Endothelial cell of umbilical vein (primary cell): ENCODE data around the gene STK10. TPM values are rescaled to one million over a fixed set of nuclear protein-coding genes. Genes with fewer than 3 reads are reported as not detected.

Source experiments
- BruUV-seq: library from RNA; stranded (reverse); fragments of 400-500 nt; replicated peaks from 2 replicates; lab custom pipeline; 2021; lab: Mats Ljungman, UMichigan
- CTCF ChIA-PET: fragments of 300-600, 350-600 bp; sonication (Branson Sonifier 250); formaldehyde crosslinking; loops from one replicate; lab custom pipeline; 2021; ENCODE audit warnings: antibody characterized with exemption, inconsistent platforms; lab: Charles Lee
- POLR2A ChIA-PET: fragments of 300-600, 350-600 bp; sonication (Branson Sonifier 250); formaldehyde crosslinking; loops from one replicate; lab custom pipeline; 2021; ENCODE audit warnings: antibody characterized with exemption, inconsistent platforms; lab: Charles Lee
- DNase-seq: peaks from one replicate; pipeline ENCODE4 v3.0.0-alpha.2; 2011; ENCODE audit warnings: low read depth, low spot score
- FAIRE-seq: peaks from 2 replicates; lab custom pipeline; 2011; peaks lifted over from hg19 to GRCh38; lab: Jason Lieb, UNC
- H2AFZ ChIP-seq: 2 replicates; pipeline ENCODE4 v1.6.0; 2012; ENCODE audit warnings: low read depth, low read length, control low read depth, inconsistent platforms
- H3K27ac ChIP-seq: 2 replicates; pipeline ENCODE4 v1.5.1; 2011; ENCODE audit warnings: low read depth, mild to moderate bottlenecking, control low read depth, low read length, moderate library complexity; ENCODE audit not compliant: insufficient read depth
- H3K27me3 ChIP-seq, 2 experiments: 2 replicates each; pipeline versions ENCODE4 v1.6.0 to v1.6.1; 2011; ENCODE audit warnings: low read length in 2 of 2, mixed read lengths in 1 of 2; ENCODE audit not compliant: control insufficient read depth in 2 of 2, insufficient read depth in 2 of 2
- H3K36me3 ChIP-seq, 2 experiments: 2 replicates in 1 of 2; 3 replicates in 1 of 2; pipeline ENCODE4 v1.5.1; 2011; ENCODE audit warnings: low read length in 2 of 2, mild to moderate bottlenecking in 1 of 2, moderate library complexity in 1 of 2; ENCODE audit not compliant: control insufficient read depth in 2 of 2, insufficient read depth in 2 of 2; ENCODE audit errors: extremely low read depth in 1 of 2
- H3K4me1 ChIP-seq: 3 replicates; pipeline ENCODE4 v1.5.1; 2011; ENCODE audit warnings: mild to moderate bottlenecking, low read length; ENCODE audit not compliant: control insufficient read depth, insufficient read depth; ENCODE audit errors: extremely low read depth
- H3K4me2 ChIP-seq: 2 replicates; pipeline ENCODE4 v1.6.1; 2011; ENCODE audit warnings: low read length, control low read depth, mixed read lengths; ENCODE audit not compliant: insufficient read depth
- H3K4me3 ChIP-seq, 3 experiments: fragments of 200-600 bp in 1 of 3; sonication (generic), shearing (Covaris generic) in 1 of 3; replicated peaks in 1 of 3; 2 replicates each; pipeline ENCODE4 v1.5.1; 2011 to 2016; ENCODE audit warnings: control low read depth in 3 of 3, low read length in 3 of 3, mild to moderate bottlenecking in 2 of 3, inconsistent platforms in 1 of 3, low read depth in 1 of 3, moderate library complexity in 1 of 3; ENCODE audit not compliant: insufficient read depth in 1 of 3
- H3K79me2 ChIP-seq: 2 replicates; pipeline ENCODE4 v1.6.0; 2012; ENCODE audit warnings: low read length, inconsistent platforms; ENCODE audit not compliant: control insufficient read depth, insufficient read depth
- H3K9ac ChIP-seq: replicated peaks from 2 replicates; pipeline ENCODE3; 2011; ENCODE audit warnings: low read length, control low read depth; ENCODE audit not compliant: insufficient read depth; ENCODE audit errors: extremely low read depth
- H3K9me1 ChIP-seq: replicated peaks from 3 replicates; pipeline ENCODE4 v1.6.0; 2011; ENCODE audit warnings: mild to moderate bottlenecking, low read length; ENCODE audit not compliant: control insufficient read depth, insufficient read depth; ENCODE audit errors: extremely low read depth
- H3K9me3 ChIP-seq: replicated peaks from 2 replicates; pipeline ENCODE4 v1.5.1; 2012; ENCODE audit warnings: low read length, inconsistent platforms; ENCODE audit not compliant: control insufficient read depth, insufficient read depth
- H4K20me1 ChIP-seq: replicated peaks from 2 replicates; pipeline ENCODE3; 2011; ENCODE audit warnings: mild to moderate bottlenecking, low read length; ENCODE audit not compliant: control insufficient read depth, insufficient read depth; ENCODE audit errors: extremely low read depth
- EZH2 ChIP-seq: IDR thresholded peaks from 2 replicates; pipeline ENCODE4 v1.6.1; 2012; ENCODE audit warnings: borderline replicate concordance, low read depth, mild to moderate bottlenecking, moderate library complexity, low read length, inconsistent platforms; ENCODE audit not compliant: severe bottlenecking
- FOS ChIP-seq: IDR thresholded peaks from 2 replicates; pipeline ENCODE4 v1.6.1; 2011; ENCODE audit warnings: mild to moderate bottlenecking, low read length, moderate library complexity, borderline replicate concordance; ENCODE audit not compliant: insufficient read depth
- GATA2 ChIP-seq: IDR thresholded peaks from 2 replicates; pipeline ENCODE4 v1.7.0; 2011; ENCODE audit warnings: low read depth, mild to moderate bottlenecking, moderate library complexity, mixed read lengths, low read length; ENCODE audit not compliant: insufficient read length, insufficient read depth
- JUN ChIP-seq: IDR thresholded peaks from 2 replicates; pipeline ENCODE4 v1.6.1; 2011; ENCODE audit warnings: borderline replicate concordance, low read depth; ENCODE audit not compliant: insufficient read length, insufficient read depth
- MAX ChIP-seq: IDR thresholded peaks from 2 replicates; pipeline ENCODE4 v1.6.1; 2011; ENCODE audit not compliant: insufficient read depth, insufficient read length
- MYC ChIP-seq: IDR thresholded peaks from one replicate; pipeline ENCODE4 v1.6.1; 2011; ENCODE audit warnings: mild to moderate bottlenecking, low read depth, low read length
- POLR2A ChIP-seq: IDR thresholded peaks from 2 replicates; pipeline ENCODE4 v1.6.1; 2012; ENCODE audit warnings: low read depth, mild to moderate bottlenecking, control low read depth, low read length
- POLR2AphosphoS5 ChIP-seq: IDR thresholded peaks from 2 replicates; pipeline ENCODE4 v1.6.1; 2012; ENCODE audit warnings: low read depth, mild to moderate bottlenecking, control low read depth, low read length, moderate library complexity; ENCODE audit not compliant: insufficient read depth
- dilution Hi-C: fragments of 300-500 bp; cut with MboI; formaldehyde crosslinking; loops from one replicate; pipeline ENCODE4 v1.15.0; 2019; ENCODE audit warnings: low sequenced_read_pairs; ENCODE audit not compliant: extremely low pct_ligation_motif_present
- intact Hi-C: fragments of 100-400 bp; cut with micrococcal nuclease; formaldehyde crosslinking; loops from one replicate; pipeline ENCODE4 v1.10.0; 2022
- polyA plus RNA-seq, 4 experiments: library from polyadenylated mRNA; depleted of rRNA in 3 of 4; stranded (reverse) in 3 of 4; unstranded in 1 of 4; fragments of >200 nt; gene quantifications; 2 replicates each; pipeline versions ENCODE4 v1.2.1 to v1.2.3, GENCODE V29; 2011 to 2012; ENCODE audit warnings: missing spikeins in 1 of 4
- total RNA-seq: library from RNA; stranded (reverse); gene quantifications from 2 replicates; pipeline ENCODE4 v1.2.3, GENCODE V29; 2021
- TF ChIP-seq, protein P1 (sequence below), 2 donors: IDR thresholded peaks; 1 replicate in 1 of 2; 2 replicates in 1 of 2; pipeline ENCODE4 v1.5.1; 2011; ENCODE audit warnings: low read length in 2 of 2, mild to moderate bottlenecking in 2 of 2, moderate library complexity in 2 of 2, control low read depth in 1 of 2, inconsistent platforms in 1 of 2, low read depth in 1 of 2; ENCODE audit not compliant: insufficient read depth in 1 of 2; ENCODE audit errors: extremely low read depth in 1 of 2

Gene STK10
- total and polyA plus RNA-seq, 2 donors (not counting 3 experiments of a cell fraction or from before 2014, with no cell fraction given) = 16.9 to 47.2 TPM

DNA sequence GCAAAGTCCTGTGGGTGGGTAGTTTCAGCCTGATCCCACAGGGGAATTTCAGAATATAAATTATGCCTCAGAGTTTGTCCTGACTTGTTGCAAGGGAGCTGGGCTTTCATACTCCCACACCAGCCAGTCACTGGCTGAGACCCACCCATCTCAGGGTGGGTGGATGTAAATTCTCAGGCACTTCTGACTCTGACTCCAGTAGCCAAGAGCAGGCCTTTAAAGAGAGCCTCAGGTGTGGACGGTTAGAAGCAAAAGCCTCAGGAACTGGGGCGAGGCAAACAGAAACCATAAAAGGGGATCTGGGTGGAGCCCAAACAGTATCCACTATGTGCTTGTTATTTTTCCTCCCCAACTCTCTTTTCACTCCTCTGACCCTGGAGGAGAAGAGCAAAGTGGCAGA lies 153.0 kb downstream of the STK10 start:
- Histone ChIP-seq H2AFZ (no peak overlapping the region), H3K36me3 (no peaks in the 10 kb centered on the region), H4K20me1 (peaks cover 4% of the 10 kb centered on the region), H3K9ac (no peak overlapping the region), H3K4me3 (no peak overlapping the region), H3K9me3 (no peaks in the 10 kb centered on the region), H3K79me2 (no peaks in the 10 kb centered on the region), H3K27ac (no peak overlapping the region), H3K4me2 (no peak overlapping the region), H3K27me3 (peaks cover 5 to 12% of the 10 kb centered on the region in 2 experiments), H3K9me1 (no peaks in the 10 kb centered on the region), H3K4me1 (no peaks in the 10 kb centered on the region)
- dilution Hi-C loops = no loop called here
- TF ChIP-seq POLR2AphosphoS5 (no peak), JUN (no peak), EZH2 (no peak), MYC (no peak), GATA2 (no peak), FOS (no peak), MAX (no peak), POLR2A (no peak)
- TF ChIP-seq, protein P1, sequence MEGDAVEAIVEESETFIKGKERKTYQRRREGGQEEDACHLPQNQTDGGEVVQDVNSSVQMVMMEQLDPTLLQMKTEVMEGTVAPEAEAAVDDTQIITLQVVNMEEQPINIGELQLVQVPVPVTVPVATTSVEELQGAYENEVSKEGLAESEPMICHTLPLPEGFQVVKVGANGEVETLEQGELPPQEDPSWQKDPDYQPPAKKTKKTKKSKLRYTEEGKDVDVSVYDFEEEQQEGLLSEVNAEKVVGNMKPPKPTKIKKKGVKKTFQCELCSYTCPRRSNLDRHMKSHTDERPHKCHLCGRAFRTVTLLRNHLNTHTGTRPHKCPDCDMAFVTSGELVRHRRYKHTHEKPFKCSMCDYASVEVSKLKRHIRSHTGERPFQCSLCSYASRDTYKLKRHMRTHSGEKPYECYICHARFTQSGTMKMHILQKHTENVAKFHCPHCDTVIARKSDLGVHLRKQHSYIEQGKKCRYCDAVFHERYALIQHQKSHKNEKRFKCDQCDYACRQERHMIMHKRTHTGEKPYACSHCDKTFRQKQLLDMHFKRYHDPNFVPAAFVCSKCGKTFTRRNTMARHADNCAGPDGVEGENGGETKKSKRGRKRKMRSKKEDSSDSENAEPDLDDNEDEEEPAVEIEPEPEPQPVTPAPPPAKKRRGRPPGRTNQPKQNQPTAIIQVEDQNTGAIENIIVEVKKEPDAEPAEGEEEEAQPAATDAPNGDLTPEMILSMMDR (IDR thresholded peaks at IDR 0.05; ENCODE audit: extremely low read depth in 1 of 2, insufficient read depth in 1 of 2, low read depth in 1 of 2, low read length in 2 of 2) = no peak
- FAIRE-seq = no peak
- CTCF ChIA-PET = interaction anchor here (1.4 to 4.9 kb wide), 2 partner anchors 12 to 123 kb away, joined by 3 to 51 read pairs; no protein-coding TSS in a partner anchor
- DNase-seq = no peak
- POLR2A ChIA-PET = interaction anchor here (0.7 kb wide), 1 partner anchor 122 kb away, joined by 7 read pairs; no protein-coding TSS in a partner anchor
- no TSS peak for BruUV-seq
- intact Hi-C loops = no loop called here
